HL-60/S4 (cell line): Measurements from ENCODE around the gene DDX50.
"Not testable (repeated sequence)": the region's sequence is repeated elsewhere in the genome, so short reads cannot be mapped to it uniquely, and the experiment has no call there.

ENCODE experiments used
- in situ Hi-C: fragments of 300-500 bp; cut with MboI; formaldehyde crosslinking; loops from 2 replicates; pipeline ENCODE4 v1.14.3; 2022; ENCODE audit warnings: low sequenced_read_pairs

DDX50 gene

GRCh38 chr10:68901105-68901927, at the start of gene DDX50:
Gene DDX50, plus strand, starts transcription at chr10:68901315. Its CDS starts 70 bp downstream, at chr10:68901385.
- in situ Hi-C loops, result no loop called here

GRCh38 chr10:68856352-68856751, 44.8 kb upstream of the DDX50 start:
- in situ Hi-C loops, result no loop called here

- in situ Hi-C loops, result no loop called here
Measured at GRCh38 chr10:68857005-68857404, 44.1 kb upstream of the DDX50 start.

- in situ Hi-C loops, result no loop called here
Measured at GRCh38 chr10:68861253-68861652, 39.9 kb upstream of the DDX50 start.

GRCh38 chr10:68864611-68865010, 36.5 kb upstream of the DDX50 start:
- in situ Hi-C loops, result no loop called here

- in situ Hi-C loops, result not testable (repeated sequence)
Measured at GRCh38 chr10:68868173-68868572, 32.9 kb upstream of the DDX50 start.

GRCh38 chr10:68869623-68870022, 31.5 kb upstream of the DDX50 start:
- in situ Hi-C loops, result no loop called here

- in situ Hi-C loops, result no loop called here
Measured at GRCh38 chr10:68870061-68870460, 31.1 kb upstream of the DDX50 start.

- in situ Hi-C loops, result no loop called here
Measured at GRCh38 chr10:68870545-68871104, 30.5 kb upstream of the DDX50 start.

GRCh38 chr10:68871105-68871711, 29.9 kb upstream of the DDX50 start:
- in situ Hi-C loops, result no loop called here

GRCh38 chr10:68871731-68872342, 29.3 kb upstream of the DDX50 start:
- in situ Hi-C loops, result no loop called here

GRCh38 chr10:68876246-68877138, 24.6 kb upstream of the DDX50 start:
- in situ Hi-C loops, result loop anchor here (25.0 kb wide), 1 partner anchor 1064 kb away; no protein-coding TSS in a partner anchor

- in situ Hi-C loops, result loop anchor here (25.0 kb wide), 1 partner anchor 1065 kb away; no protein-coding TSS in a partner anchor
Measured at GRCh38 chr10:68877482-68878110, 23.5 kb upstream of the DDX50 start.

- in situ Hi-C loops, result loop anchor here (25.0 kb wide), 1 partner anchor 1066 kb away; no protein-coding TSS in a partner anchor
Measured at GRCh38 chr10:68878496-68878895, 22.6 kb upstream of the DDX50 start.

GRCh38 chr10:68879628-68880027, 21.5 kb upstream of the DDX50 start:
- in situ Hi-C loops, result loop anchor here (25.0 kb wide), 1 partner anchor 1067 kb away; no protein-coding TSS in a partner anchor

- in situ Hi-C loops, result loop anchor here (25.0 kb wide), 1 partner anchor 1068 kb away; no protein-coding TSS in a partner anchor
Measured at GRCh38 chr10:68880181-68880580, 20.9 kb upstream of the DDX50 start.

- in situ Hi-C loops, result loop anchor here (10.0 to 25.0 kb wide), 2 partner anchors 680 to 1083 kb away; no protein-coding TSS in a partner anchor
Measured at GRCh38 chr10:68895041-68895440, 6.1 kb upstream of the DDX50 start.

- in situ Hi-C loops, result loop anchor here (10.0 to 25.0 kb wide), 2 partner anchors 683 to 1085 kb away; no protein-coding TSS in a partner anchor
Measured at GRCh38 chr10:68897336-68897741, 3.8 kb upstream of the DDX50 start.

- in situ Hi-C loops, result loop anchor here (10.0 to 25.0 kb wide), 2 partner anchors 684 to 1087 kb away; no protein-coding TSS in a partner anchor
Measured at GRCh38 chr10:68899186-68899745, 1.8 kb upstream of the DDX50 start.
